Measurements from ENCODE around the gene TNFAIP1.
"Not testable (repeated sequence)": the region's sequence is repeated elsewhere in the genome, so short reads cannot be mapped to it uniquely, and the experiment has no call there.

TNFAIP1 gene

GRCh38 chr17:28335201-28335958 is at the start of gene TNFAIP1, which contains the start of gene IFT20:
Gene TNFAIP1 (plus strand): TSS chr17:28335761. CDS start chr17:28339522, 3,761 bp downstream.
Gene IFT20 (minus strand): TSS chr17:28335472. CDS start chr17:28331985, 3,487 bp downstream.
- peak; percentile 99 for DNase-seq (ENCODE audit: low read depth)

GRCh38 chr17:28285965-28286364 is 49.6 kb upstream of the TNFAIP1 start:
- DNase-seq (ENCODE audit: low read depth) = no peak

- DNase-seq (ENCODE audit: low read depth) = no peak
These were observed 44.9 kb upstream of the TNFAIP1 start for GRCh38 chr17:28290703-28291102.

- no peak for DNase-seq (ENCODE audit: low read depth)
These were observed 43.7 kb upstream of the TNFAIP1 start for GRCh38 chr17:28291780-28292330.

GRCh38 chr17:28292878-28293277 is 42.7 kb upstream of the TNFAIP1 start:
- DNase-seq (ENCODE audit: low read depth) = not testable (repeated sequence)

GRCh38 chr17:28293994-28294393 is 41.6 kb upstream of the TNFAIP1 start:
- no peak for DNase-seq (ENCODE audit: low read depth)

GRCh38 chr17:28295677-28296578 is 39.6 kb upstream of the TNFAIP1 start:
- DNase-seq (ENCODE audit: low read depth) = no peak

- no peak for DNase-seq (ENCODE audit: low read depth)
These were observed 37.1 kb upstream of the TNFAIP1 start for GRCh38 chr17:28298449-28298848.

GRCh38 chr17:28306954-28307401 is 28.6 kb upstream of the TNFAIP1 start:
- DNase-seq (ENCODE audit: low read depth) = no peak

GRCh38 chr17:28313841-28314240 is 21.7 kb upstream of the TNFAIP1 start:
- no peak for DNase-seq (ENCODE audit: low read depth)

GRCh38 chr17:28315846-28316705 is 19.5 kb upstream of the TNFAIP1 start:
- no peak for DNase-seq (ENCODE audit: low read depth)

GRCh38 chr17:28317099-28317965 is 18.2 kb upstream of the TNFAIP1 start:
- no peak for DNase-seq (ENCODE audit: low read depth)

GRCh38 chr17:28317966-28318758 is 17.4 kb upstream of the TNFAIP1 start:
- DNase-seq (ENCODE audit: low read depth) = no peak

GRCh38 chr17:28318759-28319597 is 16.6 kb upstream of the TNFAIP1 start, which contains the start of gene TMEM97:
Gene TMEM97 (plus strand): TSS chr17:28319200. CDS start chr17:28319240, 40 bp downstream.
- DNase-seq (ENCODE audit: low read depth) = peak; percentile 94

- no peak for DNase-seq (ENCODE audit: low read depth)
These were observed 16.0 kb upstream of the TNFAIP1 start for GRCh38 chr17:28319598-28319935.

GRCh38 chr17:28320215-28321061 is 15.1 kb upstream of the TNFAIP1 start:
- no peak for DNase-seq (ENCODE audit: low read depth)

- no peak for DNase-seq (ENCODE audit: low read depth)
These were observed 11.3 kb upstream of the TNFAIP1 start for GRCh38 chr17:28324267-28324745.

GRCh38 chr17:28324781-28325180 is 10.8 kb upstream of the TNFAIP1 start:
- DNase-seq (ENCODE audit: low read depth) = no peak

Measured in stimulated activated CD4-positive, alpha-beta T cell treated with anti-CD3 and anti-CD28 coated beads, Interleukin-2, amount 100 ng/mL, for 4 hours (primary cell).